Subcutaneous abdominal adipose tissue (tissue), 5 donors: ENCODE measurements around the gene ACP7.
"Not testable (repeated sequence)": the region's sequence is repeated elsewhere in the genome, so short reads cannot be mapped to it uniquely, and the experiment has no call there.

Experiments
- H3K27ac ChIP-seq: one replicate; pipeline ENCODE4 v1.7.0; 2013; ENCODE audit warnings: low read depth, mild to moderate bottlenecking, inconsistent platforms, low read length, moderate library complexity
- H3K27me3 ChIP-seq, 5 donors: one replicate each; pipeline ENCODE4 v1.7.0; 2013; ENCODE audit warnings: low read length in 5 of 5, inconsistent platforms in 1 of 5; ENCODE audit not compliant: control insufficient read depth in 5 of 5, insufficient read depth in 4 of 5
- H3K36me3 ChIP-seq, 5 donors: one replicate each; pipeline ENCODE4 v1.7.0; 2013; ENCODE audit warnings: low read length in 5 of 5; ENCODE audit not compliant: control insufficient read depth in 5 of 5, insufficient read depth in 5 of 5
- H3K4me1 ChIP-seq, 5 donors: one replicate each; pipeline ENCODE4 v1.7.0; 2013; ENCODE audit warnings: low read length in 5 of 5, mild to moderate bottlenecking in 3 of 5, moderate library complexity in 1 of 5; ENCODE audit not compliant: control insufficient read depth in 5 of 5, insufficient read depth in 5 of 5
- H3K4me3 ChIP-seq, 5 donors: one replicate each; pipeline ENCODE4 v1.7.0; 2013; ENCODE audit warnings: low read length in 5 of 5, low read depth in 1 of 5
- H3K9ac ChIP-seq, 5 donors: one replicate each; pipeline ENCODE4 v1.7.0; 2013; ENCODE audit warnings: low read length in 5 of 5, mild to moderate bottlenecking in 4 of 5, moderate library complexity in 3 of 5
- H3K9me3 ChIP-seq, 5 donors: one replicate each; pipeline ENCODE4 v1.7.0; 2013; ENCODE audit warnings: low read length in 5 of 5; ENCODE audit not compliant: control insufficient read depth in 5 of 5
- donor health status: healthy.
- donor health status: healthy.
- donor health status: healthy.
- donor health status: healthy.
- donor health status: healthy.

ACP7 gene

DNA sequence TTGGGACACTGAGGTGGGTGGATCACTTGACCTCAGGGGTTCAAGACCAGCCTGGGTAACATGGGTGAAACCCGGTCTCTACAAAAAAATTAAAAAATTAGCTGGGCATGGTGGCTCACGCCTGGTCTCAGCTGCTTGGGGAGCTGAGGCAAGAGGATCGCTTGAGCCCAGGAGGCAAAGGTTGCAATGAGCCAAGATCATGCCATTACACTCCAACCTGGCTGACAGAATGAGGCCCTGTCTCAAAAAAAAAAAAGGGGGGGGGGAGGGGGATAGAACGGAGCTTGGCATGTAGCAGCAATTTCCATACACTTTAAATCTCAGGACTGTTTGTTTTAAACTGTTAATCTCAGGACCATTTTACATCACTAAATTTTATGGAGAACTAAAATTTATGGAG lies 2.2 kb downstream of the ACP7 start:
- Histone ChIP-seq H3K36me3 (no peaks in the 10 kb centered on the region), H3K4me1 (peaks cover 0 to 12% (median 10%) of the 10 kb centered on the region in 5 donors), H3K4me3 (no peak overlapping the region), H3K27ac (no peak overlapping the region), H3K9me3 (no peaks in the 10 kb centered on the region), H3K9ac (no peak overlapping the region), H3K27me3 (peaks cover 21 to 44% (median 27%) of the 10 kb centered on the region in 5 donors)

DNA sequence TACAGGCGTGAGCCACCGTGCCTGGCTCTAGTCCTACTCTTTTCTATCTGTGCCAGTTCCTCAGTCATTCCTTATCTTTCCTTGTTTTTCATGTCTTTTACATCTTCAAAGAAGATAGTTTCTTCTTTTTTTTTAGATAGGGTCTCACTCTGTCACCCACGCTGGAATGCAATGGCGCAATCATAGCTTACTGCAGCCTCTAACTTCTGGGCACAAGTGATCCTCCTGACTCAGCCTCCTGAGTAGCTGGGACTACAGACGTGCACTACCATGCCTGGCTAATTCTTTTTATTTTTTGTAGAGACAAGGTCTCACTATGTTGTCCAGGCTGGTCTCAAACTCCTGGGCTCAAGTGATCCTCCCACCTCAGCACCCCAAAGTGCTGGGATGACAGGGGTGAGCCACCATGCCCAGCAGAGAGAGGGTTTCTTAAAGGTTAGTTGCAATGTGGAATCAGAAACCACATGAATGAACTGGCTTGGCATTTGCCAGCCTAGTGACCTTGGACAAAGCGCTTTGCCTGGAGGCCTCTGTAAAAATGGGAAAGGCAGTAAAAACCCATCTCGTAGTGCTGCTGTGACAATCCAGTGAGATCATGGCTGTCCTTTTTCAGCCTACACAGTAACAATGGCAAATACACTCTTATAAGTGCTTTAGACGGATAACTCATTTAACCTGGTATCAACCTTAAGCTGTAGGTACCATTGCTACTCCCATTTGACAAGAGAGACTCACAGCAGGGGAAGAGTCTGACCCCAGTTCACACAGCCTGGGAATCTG lies 3.9 kb downstream of the ACP7 start:
- no peak overlapping the region for H3K27ac ChIP-seq
- H3K4me1 ChIP-seq, result peaks cover 0 to 8% (median 7%) of the 10 kb centered on the region in 5 donors
- no peak overlapping the region for H3K4me3 ChIP-seq
- H3K27me3 ChIP-seq, result peaks cover 21 to 34% (median 22%) of the 10 kb centered on the region in 5 donors
- no peak overlapping the region for H3K9ac ChIP-seq
- H3K36me3 ChIP-seq, result no peaks in the 10 kb centered on the region
- H3K9me3 ChIP-seq, result no peaks in the 10 kb centered on the region

DNA sequence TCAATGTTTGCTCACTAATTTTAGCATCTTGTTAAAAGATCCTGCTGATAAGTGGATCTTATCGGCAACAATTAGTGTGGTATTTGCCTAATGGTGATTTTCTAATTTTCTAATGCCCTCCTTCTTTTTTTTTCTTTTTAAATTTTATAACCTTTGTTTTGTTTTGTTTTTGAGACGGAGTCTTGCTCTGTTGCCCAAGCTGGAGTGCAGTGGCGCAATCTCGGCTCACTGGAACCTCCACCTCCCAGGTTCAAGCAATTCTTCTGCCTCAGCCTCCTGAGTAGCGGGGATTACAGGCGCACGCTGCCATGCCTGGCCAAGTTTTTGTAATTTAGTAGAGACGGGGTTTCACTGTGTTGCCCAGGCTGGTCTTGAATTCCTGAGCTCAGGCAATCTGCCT lies 5.8 kb downstream of the ACP7 start:
- not testable (repeated sequence) for H3K9ac ChIP-seq, H3K9me3 ChIP-seq, H3K36me3 ChIP-seq, H3K27ac ChIP-seq, H3K4me3 ChIP-seq, H3K4me1 ChIP-seq
- peaks cover 7 to 20% (median 13%) of the 10 kb centered on the region in 5 donors for H3K27me3 ChIP-seq

DNA sequence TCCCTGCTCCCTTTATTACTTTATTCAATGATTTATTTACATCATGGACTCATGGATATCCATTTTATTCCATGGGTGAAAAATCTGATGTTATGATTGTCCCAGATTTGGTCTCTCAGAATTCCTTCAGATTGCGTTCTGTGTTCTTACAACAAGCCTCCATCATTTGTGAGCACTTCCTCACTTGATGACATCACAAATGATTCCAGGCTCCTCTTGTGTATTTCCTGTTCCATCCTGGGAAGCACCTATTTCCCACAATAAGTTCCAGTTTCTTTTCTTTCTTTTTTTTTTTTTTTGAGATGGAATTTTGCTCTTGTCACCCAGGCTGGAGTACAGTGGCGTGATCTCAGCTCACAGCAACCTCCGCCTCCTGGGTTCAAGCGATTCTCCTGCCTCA lies 6.7 kb downstream of the ACP7 start:
- no peaks in the 10 kb centered on the region for H3K36me3 ChIP-seq
- H3K9ac ChIP-seq, result no peak overlapping the region
- peaks cover 0 to 12% (median 4%) of the 10 kb centered on the region in 5 donors for H3K27me3 ChIP-seq
- H3K4me3 ChIP-seq, result no peak overlapping the region
- H3K4me1 ChIP-seq, result no peaks in the 10 kb centered on the region
- no peaks in the 10 kb centered on the region for H3K9me3 ChIP-seq
- H3K27ac ChIP-seq, result no peak overlapping the region

DNA sequence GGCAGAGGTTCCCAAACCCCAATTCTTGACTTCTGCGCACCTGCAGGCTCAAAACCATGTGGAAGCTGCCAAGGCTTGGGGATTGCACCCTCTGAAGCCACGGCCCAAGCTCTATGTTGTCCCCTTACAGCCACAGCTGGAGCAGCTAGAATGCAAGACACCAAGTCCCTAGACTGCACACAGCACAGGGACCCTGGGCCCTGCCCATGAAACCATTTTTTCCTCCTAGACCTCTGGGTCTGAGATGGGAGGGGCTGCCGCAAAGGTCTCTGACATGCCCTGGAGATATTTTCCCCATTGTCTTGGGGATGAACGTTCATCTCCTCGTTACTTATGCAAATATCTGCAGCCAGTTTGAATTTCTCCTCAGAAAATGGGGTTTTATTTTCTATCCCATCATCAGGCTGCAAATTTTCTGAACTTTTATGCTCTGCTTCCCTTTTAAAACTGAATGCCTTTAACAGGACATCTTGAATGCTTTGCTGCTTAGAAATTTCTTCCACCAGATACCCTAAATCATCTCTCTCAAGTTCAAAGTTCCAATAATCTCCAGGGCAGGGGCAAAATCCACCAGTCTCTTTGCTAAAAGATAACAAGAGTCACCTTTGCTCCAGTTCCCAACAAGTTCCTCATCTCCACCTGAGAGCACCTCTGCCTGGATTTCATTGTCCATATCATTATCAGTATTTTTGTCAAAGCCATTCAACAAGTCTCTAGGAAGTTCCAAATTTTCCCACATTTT lies 11.8 kb downstream of the ACP7 start:
- not testable (repeated sequence) for H3K9ac ChIP-seq, H3K36me3 ChIP-seq, H3K4me1 ChIP-seq, H3K4me3 ChIP-seq, H3K27ac ChIP-seq, H3K9me3 ChIP-seq
- peaks cover 11 to 24% (median 14%) of the 10 kb centered on the region in 5 donors for H3K27me3 ChIP-seq

DNA sequence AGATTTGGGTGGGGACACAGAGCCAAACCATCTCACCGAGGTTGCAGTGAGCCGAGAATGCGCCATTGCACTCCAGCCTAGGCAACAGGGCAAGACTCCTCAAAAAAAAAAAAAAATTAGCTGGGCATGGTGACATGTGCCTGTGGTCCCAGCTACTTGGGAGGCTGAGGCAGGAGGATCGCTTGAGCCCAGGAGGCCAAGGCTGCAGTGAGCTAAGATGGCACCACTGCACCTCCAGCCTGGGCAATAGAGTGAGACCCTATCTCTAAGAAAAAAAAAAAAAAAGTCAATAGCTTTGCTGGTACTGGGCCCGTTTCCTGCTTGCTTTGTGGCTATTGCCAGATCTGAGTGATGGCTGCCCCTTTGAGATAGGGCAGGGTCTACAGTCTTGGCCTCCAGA lies 13.1 kb downstream of the ACP7 start:
- Histone ChIP-seq H3K9me3 (no peaks in the 10 kb centered on the region), H3K27ac (no peak overlapping the region), H3K4me3 (no peak overlapping the region), H3K27me3 (peaks cover 11 to 27% (median 14%) of the 10 kb centered on the region in 5 donors), H3K4me1 (no peaks in the 10 kb centered on the region), H3K9ac (no peak overlapping the region), H3K36me3 (no peaks in the 10 kb centered on the region)

DNA sequence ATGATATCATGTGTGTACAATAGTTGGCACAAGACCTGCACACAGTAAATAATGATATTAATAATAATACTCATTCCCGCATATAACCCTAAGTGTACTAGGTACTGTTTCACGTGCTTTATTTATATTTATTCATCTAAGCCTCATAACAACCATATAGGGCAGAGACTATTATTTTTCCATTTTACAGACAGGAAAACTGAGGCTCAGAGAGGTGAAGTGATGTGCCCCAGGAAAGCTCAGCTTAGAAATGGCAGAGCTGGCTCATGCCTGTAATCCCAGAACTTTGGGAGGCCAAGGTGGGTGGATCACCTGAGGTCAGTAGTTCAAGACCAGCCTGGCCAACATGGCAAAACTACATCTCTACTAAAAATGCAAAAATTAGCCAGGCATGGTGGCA lies 13.6 kb downstream of the ACP7 start:
- no peak overlapping the region for H3K27ac ChIP-seq
- H3K9me3 ChIP-seq, result no peaks in the 10 kb centered on the region
- no peaks in the 10 kb centered on the region for H3K36me3 ChIP-seq
- no peaks in the 10 kb centered on the region for H3K4me1 ChIP-seq
- H3K9ac ChIP-seq, result no peak overlapping the region
- H3K27me3 ChIP-seq, result peaks cover 11 to 27% (median 14%) of the 10 kb centered on the region in 5 donors
- H3K4me3 ChIP-seq, result no peak overlapping the region

DNA sequence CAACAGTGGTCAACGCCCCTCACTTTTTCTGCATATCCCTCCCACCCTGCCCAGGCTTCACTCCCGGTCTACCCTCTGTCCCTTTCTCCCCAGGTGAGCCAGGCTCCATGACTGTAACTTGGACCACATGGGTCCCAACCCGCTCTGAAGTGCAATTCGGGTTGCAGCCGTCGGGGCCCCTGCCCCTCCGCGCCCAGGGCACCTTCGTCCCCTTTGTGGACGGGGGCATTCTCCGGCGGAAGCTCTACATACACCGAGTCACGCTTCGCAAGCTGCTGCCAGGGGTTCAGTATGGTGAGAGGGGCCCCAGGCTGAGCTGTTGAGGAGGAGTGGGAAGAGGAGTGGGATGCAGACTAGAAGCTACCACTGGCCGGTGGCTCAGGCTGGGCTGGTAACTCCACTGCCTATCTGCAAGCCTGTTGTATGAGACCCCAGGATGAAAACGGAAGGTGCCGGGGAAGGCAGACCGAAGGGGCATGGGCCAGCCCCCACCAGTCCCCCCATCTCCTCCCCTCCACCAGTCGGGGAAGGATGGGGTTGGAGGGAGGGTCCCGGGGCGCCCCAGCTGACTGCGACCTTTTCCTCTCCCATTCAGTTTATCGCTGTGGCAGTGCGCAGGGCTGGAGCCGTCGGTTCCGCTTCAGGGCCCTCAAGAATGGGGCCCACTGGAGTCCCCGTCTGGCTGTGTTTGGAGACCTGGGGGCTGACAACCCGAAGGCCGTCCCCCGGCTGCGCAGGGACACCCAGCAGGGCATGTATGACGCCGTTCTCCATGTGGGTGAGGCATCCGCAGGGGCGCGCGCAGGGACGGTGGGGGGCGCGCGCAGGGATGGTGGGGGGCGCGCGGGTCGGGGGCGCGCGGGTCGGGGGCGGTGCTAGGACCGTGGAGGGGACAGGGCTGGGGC lies 14.4 kb downstream of the ACP7 start:
- H3K4me3 ChIP-seq, result no peak overlapping the region
- H3K4me1 ChIP-seq, result no peaks in the 10 kb centered on the region
- H3K9me3 ChIP-seq, result no peaks in the 10 kb centered on the region
- H3K27ac ChIP-seq, result no peak overlapping the region
- no peak overlapping the region for H3K9ac ChIP-seq
- H3K36me3 ChIP-seq, result no peaks in the 10 kb centered on the region
- H3K27me3 ChIP-seq, result peaks cover 11 to 24% (median 14%) of the 10 kb centered on the region in 5 donors

DNA sequence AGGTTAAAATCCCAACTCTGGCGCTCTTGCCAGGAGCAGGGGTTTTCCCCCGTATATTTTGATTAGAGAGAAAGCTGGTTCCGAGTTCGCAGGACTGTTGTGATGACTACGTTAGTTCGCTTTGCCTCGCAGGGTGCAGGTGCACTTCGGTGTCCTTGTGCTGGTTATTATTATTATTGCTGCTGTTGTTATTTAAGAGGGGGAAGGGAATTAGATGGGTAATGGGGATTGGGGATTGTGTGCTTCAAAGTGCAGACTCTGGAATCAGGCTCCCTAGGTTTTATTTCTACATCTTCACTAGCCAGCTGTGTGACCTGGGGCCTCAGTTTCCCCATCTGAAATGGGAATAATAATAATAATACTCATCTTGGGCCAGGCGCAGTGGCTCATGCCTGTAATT lies 15.2 kb downstream of the ACP7 start:
- H3K4me3 ChIP-seq, result no peak overlapping the region
- H3K27me3 ChIP-seq, result peaks cover 11 to 23% (median 14%) of the 10 kb centered on the region in 5 donors
- H3K9ac ChIP-seq, result no peak overlapping the region
- no peak overlapping the region for H3K27ac ChIP-seq
- no peaks in the 10 kb centered on the region for H3K36me3 ChIP-seq
- H3K4me1 ChIP-seq, result no peaks in the 10 kb centered on the region
- H3K9me3 ChIP-seq, result no peaks in the 10 kb centered on the region
